Mucosa of descending colon (tissue), 3 donors: Measurements from ENCODE around the gene SDC3. TPM values are rescaled to one million over a fixed set of nuclear protein-coding genes. Genes with fewer than 3 reads are reported as not detected.

Experiments used
- ATAC-seq: fragments of 200-7000 bp; cut with Tn5 transposase; one replicate; pipeline ENCODE4 v1.9.1; 2020; ENCODE audit warnings: mild to moderate bottlenecking, moderate library complexity
- DNase-seq, 3 donors: peaks; one replicate each; pipeline ENCODE4 v3.0.0-alpha.2; 2020
- H3K36me3 ChIP-seq: fragments of 200-600 bp; one replicate; pipeline ENCODE4 v1.8.0; 2021; ENCODE audit warnings: low read depth, mild to moderate bottlenecking
- H3K4me1 ChIP-seq: fragments of 200-600 bp; one replicate; pipeline ENCODE4 v1.8.0; 2021; ENCODE audit warnings: low read depth, mild to moderate bottlenecking
- H3K4me3 ChIP-seq: fragments of 200-600 bp; one replicate; pipeline ENCODE4 v1.8.0; 2021; ENCODE audit warnings: mild to moderate bottlenecking
- H3K9me3 ChIP-seq: fragments of 200-600 bp; one replicate; pipeline ENCODE4 v1.8.0; 2021; ENCODE audit warnings: mild to moderate bottlenecking
- intact Hi-C, 2 donors: fragments of 100-400 bp; cut with DNase I in 1 of 2; cut with micrococcal nuclease in 1 of 2; formaldehyde crosslinking; loops; one replicate each; pipeline versions ENCODE4 v1.11.0 to v1.11.1; 2022; cut with DNase I, micrococcal nuclease
- total RNA-seq, 3 donors: library from RNA; stranded (reverse); fragmentation: NEBNext Ultra II Directional in 2 of 3; extraction: Animal tissue kit (Norgen Biotek cat#: 25700) in 2 of 3; gene quantifications; one replicate each; pipeline versions ENCODE4 v1.2.1 to v1.2.4, GENCODE V29; 2021 to 2023
- TF ChIP-seq, protein P1 (sequence below): fragments of 200-600 bp; IDR thresholded peaks from one replicate; pipeline ENCODE4 v1.8.0; 2022; ENCODE audit warnings: antibody characterized with exemption, mild to moderate bottlenecking
- donor health status: DM: no; HTN: no; CAD: no; lungs with moderate emphysema.
- donor health status: DM: no; HTN: no; CAD: no.
- donor health status: DM: no; HTN: yes; CAD: no.

SDC3 gene
- total RNA-seq, 3 donors from 2014 or later, result 9.8 to 81.6 (median 17.2) TPM

DNA sequence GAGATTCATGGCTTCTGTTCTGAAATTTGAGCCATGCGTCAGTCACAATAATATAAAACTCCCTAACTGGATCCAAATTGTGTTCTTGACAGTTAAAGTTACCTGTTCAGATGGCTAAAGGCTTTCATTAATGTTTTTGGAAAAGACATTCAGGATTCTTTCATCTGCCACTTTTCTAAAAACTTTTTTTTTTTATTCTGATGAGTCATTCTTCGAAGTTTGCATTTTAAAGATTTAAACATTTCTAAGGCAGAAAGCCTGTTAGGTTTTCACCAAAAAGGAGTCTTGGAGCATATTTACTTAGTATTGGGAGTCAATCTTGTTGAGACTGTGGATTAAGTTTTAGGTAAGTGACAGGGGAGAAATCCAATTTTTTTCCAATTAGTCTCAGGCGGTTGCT lies 18.9 kb upstream of the SDC3 start:
- H3K4me1 ChIP-seq, result peaks cover 10% of the 10 kb centered on the region
- intact Hi-C loops, result no loop called here

DNA sequence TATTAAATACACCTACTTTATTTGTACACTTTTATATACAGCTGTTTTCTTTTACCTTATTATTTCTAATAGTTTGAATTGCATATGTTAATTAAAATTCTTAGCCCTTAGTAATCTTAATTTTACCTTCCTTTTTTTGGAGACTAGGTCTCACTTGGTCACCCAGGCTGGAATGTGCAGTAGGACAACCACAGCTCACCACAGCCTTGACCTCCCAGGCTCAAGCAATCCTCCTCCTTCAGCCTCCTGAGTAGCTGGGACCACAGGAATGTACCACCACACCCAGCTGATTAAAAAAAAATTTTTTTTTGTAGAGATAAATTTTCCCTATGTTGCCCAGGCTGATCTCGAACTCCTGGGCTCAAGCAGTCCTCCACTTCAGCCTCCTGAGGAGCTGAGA lies 15.0 kb upstream of the SDC3 start:
- Histone ChIP-seq H3K36me3 (no peaks in the 10 kb centered on the region), H3K4me3 (no peak overlapping the region), H3K4me1 (peaks cover 8% of the 10 kb centered on the region), H3K9me3 (no peaks in the 10 kb centered on the region)
- DNase-seq (no peak), ATAC-seq (no peak)
- TF ChIP-seq, protein P1, sequence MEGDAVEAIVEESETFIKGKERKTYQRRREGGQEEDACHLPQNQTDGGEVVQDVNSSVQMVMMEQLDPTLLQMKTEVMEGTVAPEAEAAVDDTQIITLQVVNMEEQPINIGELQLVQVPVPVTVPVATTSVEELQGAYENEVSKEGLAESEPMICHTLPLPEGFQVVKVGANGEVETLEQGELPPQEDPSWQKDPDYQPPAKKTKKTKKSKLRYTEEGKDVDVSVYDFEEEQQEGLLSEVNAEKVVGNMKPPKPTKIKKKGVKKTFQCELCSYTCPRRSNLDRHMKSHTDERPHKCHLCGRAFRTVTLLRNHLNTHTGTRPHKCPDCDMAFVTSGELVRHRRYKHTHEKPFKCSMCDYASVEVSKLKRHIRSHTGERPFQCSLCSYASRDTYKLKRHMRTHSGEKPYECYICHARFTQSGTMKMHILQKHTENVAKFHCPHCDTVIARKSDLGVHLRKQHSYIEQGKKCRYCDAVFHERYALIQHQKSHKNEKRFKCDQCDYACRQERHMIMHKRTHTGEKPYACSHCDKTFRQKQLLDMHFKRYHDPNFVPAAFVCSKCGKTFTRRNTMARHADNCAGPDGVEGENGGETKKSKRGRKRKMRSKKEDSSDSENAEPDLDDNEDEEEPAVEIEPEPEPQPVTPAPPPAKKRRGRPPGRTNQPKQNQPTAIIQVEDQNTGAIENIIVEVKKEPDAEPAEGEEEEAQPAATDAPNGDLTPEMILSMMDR, result no peak
- intact Hi-C loops, result no loop called here

More for the DNA sequence above, 18.9 kb upstream of the SDC3 start:
- no peak for ATAC-seq
- DNase-seq, result no peak
- Histone ChIP-seq H3K9me3 (no peaks in the 10 kb centered on the region), H3K36me3 (no peaks in the 10 kb centered on the region), H3K4me3 (no peak overlapping the region)
- TF ChIP-seq, protein P1, result no peak

DNA sequence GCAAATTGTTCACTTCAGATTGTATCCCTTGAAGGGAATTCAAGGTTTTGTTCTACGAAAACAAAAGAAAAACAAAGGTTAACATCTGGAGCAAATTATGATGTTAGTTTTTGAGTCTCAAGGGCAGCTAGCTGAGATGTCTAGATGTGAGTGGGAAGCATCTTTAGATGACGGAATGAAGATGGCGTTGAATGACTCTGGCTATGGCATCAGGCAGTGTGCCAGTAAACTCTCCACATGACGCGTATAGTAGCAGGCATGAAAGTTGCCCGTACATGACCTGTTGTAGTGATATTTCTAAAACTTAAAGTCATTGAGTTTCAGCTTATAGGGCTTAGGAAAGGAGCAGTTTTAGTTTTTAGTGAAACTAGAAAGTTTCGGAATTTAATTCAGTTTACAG lies 12.3 kb upstream of the SDC3 start:
- Histone ChIP-seq H3K9me3 (no peaks in the 10 kb centered on the region), H3K4me3 (no peak overlapping the region), H3K4me1 (no peaks in the 10 kb centered on the region), H3K36me3 (no peaks in the 10 kb centered on the region)
- ATAC-seq (no peak), DNase-seq (no peak)
- TF ChIP-seq, protein P1, result no peak
- intact Hi-C loops, result no loop called here

DNA sequence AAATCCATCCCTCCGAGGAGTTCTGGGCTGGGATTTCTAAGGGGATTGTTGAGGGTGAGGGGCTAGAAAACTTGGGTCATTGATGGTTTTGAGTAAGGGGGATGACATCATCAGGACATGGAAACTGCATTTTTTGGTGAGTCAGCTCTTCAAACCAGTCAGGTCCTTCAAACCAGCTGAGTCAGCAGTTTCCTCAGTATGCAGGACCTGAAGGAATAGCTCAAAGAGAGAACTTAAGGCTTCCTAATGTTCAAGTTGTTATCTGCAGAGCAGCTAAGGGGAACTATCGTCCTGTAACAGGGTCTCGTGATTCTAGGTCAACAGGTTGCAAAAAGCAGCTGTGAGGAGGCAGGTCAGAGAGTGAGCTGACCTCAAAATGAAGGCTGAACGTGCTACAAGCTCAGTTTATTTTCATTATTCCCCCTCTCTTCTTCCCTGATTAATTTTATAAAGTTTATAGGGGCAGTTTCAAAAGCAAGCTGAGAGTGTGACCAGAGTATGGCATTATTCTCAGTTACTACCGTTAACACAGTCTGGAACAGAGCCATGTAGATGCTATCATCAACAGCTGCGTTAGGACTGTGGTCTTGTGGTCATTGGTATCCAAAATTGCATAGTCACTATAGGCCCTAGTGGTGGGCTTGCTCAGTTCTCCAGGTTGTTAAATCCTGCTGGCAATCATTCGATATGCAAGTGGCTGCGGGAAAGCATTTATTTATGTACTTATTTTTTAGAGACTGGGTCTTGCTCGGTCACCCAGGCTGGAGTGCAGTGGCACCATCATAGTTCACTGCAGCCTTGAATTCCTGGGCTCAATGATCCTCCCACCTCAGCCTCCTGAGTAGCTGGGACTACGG lies 10.7 kb upstream of the SDC3 start:
- Histone ChIP-seq H3K4me1 (no peaks in the 10 kb centered on the region), H3K36me3 (no peaks in the 10 kb centered on the region), H3K4me3 (no peak overlapping the region), H3K9me3 (no peaks in the 10 kb centered on the region)
- TF ChIP-seq, protein P1, result no peak
- DNase-seq (no peak), ATAC-seq (peak; percentile 36)
- intact Hi-C loops, result no loop called here

DNA sequence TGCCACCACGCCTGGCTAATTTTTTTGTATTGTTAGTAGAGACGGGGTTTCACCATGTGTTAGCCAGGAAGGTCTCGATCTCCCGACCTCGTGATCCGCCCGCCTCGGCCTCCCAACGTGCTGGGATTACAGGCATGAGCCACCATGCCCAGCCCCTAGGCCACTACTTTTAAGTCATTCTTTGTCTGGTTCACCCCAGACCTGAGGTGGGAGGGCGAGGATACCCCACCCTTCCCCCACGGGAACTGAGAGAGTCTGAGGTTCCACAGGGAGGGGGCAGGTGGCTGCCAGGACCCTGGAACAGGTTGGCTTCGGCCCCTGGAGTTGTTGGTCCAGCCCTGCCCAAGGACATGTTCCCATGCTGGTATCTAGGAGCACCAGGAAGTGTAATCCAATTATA lies 7.7 kb upstream of the SDC3 start:
- H3K9me3 ChIP-seq, result no peaks in the 10 kb centered on the region
- ATAC-seq (no peak), DNase-seq (no peak)
- TF ChIP-seq, protein P1, result no peak
- no peaks in the 10 kb centered on the region for H3K36me3 ChIP-seq
- no peaks in the 10 kb centered on the region for H3K4me1 ChIP-seq
- H3K4me3 ChIP-seq, result no peak overlapping the region
- intact Hi-C loops, result no loop called here
